ENCODE data around the gene NCEH1.
"Not testable (repeated sequence)": the region's sequence is repeated elsewhere in the genome, so short reads cannot be mapped to it uniquely, and the experiment has no call there.

The NCEH1 gene

GRCh38 chr3:172710664-172711453, at the start of gene NCEH1:
Gene NCEH1 (minus strand): TSS chr3:172711067. CDS start chr3:172710984, 83 bp downstream.
- peak; percentile 95 for DNase-seq

- not testable (repeated sequence) for DNase-seq
These were observed 49.5 kb upstream of the NCEH1 start for GRCh38 chr3:172760416-172760815.

- no peak for DNase-seq
These were observed 42.3 kb upstream of the NCEH1 start for GRCh38 chr3:172753125-172753524.

- DNase-seq = no peak
These were observed 41.8 kb upstream of the NCEH1 start for GRCh38 chr3:172752651-172753050.

GRCh38 chr3:172751175-172751704, 40.4 kb upstream of the NCEH1 start:
- DNase-seq = no peak

GRCh38 chr3:172750368-172751174, 39.7 kb upstream of the NCEH1 start, which contains the start of gene ECT2:
Gene ECT2 (plus strand): TSS chr3:172750726. CDS start chr3:172754531, 3,805 bp downstream.
- peak; percentile 100 for DNase-seq

- DNase-seq = no peak
These were observed 39.2 kb upstream of the NCEH1 start for GRCh38 chr3:172750069-172750367.

- DNase-seq = peak; percentile 34
These were observed 38.5 kb upstream of the NCEH1 start for GRCh38 chr3:172749230-172749965.

- DNase-seq = no peak
These were observed 35.6 kb upstream of the NCEH1 start for GRCh38 chr3:172746475-172746874.

- DNase-seq = no peak
These were observed 28.6 kb upstream of the NCEH1 start for GRCh38 chr3:172739462-172739861.

- DNase-seq = no peak
These were observed 24.1 kb upstream of the NCEH1 start for GRCh38 chr3:172735014-172735413.

GRCh38 chr3:172726380-172726779, 15.5 kb upstream of the NCEH1 start:
- DNase-seq = no peak

- not testable (repeated sequence) for DNase-seq
These were observed 11.7 kb upstream of the NCEH1 start for GRCh38 chr3:172722536-172723040.

GRCh38 chr3:172717493-172718088, 6.7 kb upstream of the NCEH1 start:
- DNase-seq = no peak

GRCh38 chr3:172716476-172716875, 5.6 kb upstream of the NCEH1 start:
- DNase-seq = no peak

- no peak for DNase-seq
These were observed 2.4 kb upstream of the NCEH1 start for GRCh38 chr3:172713316-172713715.

- DNase-seq = no peak
These were observed 558 bp upstream of the NCEH1 start for GRCh38 chr3:172711454-172711795.

- no peak for DNase-seq
These were observed 848 bp downstream of the NCEH1 start for GRCh38 chr3:172709774-172710663.

- DNase-seq = no peak
These were observed 1.7 kb downstream of the NCEH1 start for GRCh38 chr3:172708921-172709773.

- no peak for DNase-seq
These were observed 2.9 kb downstream of the NCEH1 start for GRCh38 chr3:172707967-172708366.

GRCh38 chr3:172707030-172707429, 3.8 kb downstream of the NCEH1 start:
- no peak for DNase-seq
